ENCODE results near the gene PRXL2B. TPM values are rescaled to one million over a fixed set of nuclear protein-coding genes. Genes with fewer than 3 reads are reported as not detected.

PRXL2B gene
- total RNA-seq, 4 donors from 2014 or later = 8.2 to 33.9 (median 11.3) TPM

GRCh38 chr1:2539312-2539907 lies 47.2 kb upstream of the PRXL2B start:
- Histone ChIP-seq H3K27me3 (peaks cover 0 to 83% (median 0%) of the 10 kb centered on the region in 4 donors), H3K4me3 (no peak overlapping the region), H3K27ac (no peak overlapping the region), H3K9me3 (no peaks in the 10 kb centered on the region), H3K36me3 (no peaks in the 10 kb centered on the region), H3K4me1 (peaks cover 31 to 69% (median 38%) of the 10 kb centered on the region in 3 donors)
- intact Hi-C loops (cut with DNase I) = no loop called here
- DNase-seq = no peak
- no peak for TF ChIP-seq POLR2A (IDR thresholded peaks at IDR 0.05)
- TF ChIP-seq, protein P1, sequence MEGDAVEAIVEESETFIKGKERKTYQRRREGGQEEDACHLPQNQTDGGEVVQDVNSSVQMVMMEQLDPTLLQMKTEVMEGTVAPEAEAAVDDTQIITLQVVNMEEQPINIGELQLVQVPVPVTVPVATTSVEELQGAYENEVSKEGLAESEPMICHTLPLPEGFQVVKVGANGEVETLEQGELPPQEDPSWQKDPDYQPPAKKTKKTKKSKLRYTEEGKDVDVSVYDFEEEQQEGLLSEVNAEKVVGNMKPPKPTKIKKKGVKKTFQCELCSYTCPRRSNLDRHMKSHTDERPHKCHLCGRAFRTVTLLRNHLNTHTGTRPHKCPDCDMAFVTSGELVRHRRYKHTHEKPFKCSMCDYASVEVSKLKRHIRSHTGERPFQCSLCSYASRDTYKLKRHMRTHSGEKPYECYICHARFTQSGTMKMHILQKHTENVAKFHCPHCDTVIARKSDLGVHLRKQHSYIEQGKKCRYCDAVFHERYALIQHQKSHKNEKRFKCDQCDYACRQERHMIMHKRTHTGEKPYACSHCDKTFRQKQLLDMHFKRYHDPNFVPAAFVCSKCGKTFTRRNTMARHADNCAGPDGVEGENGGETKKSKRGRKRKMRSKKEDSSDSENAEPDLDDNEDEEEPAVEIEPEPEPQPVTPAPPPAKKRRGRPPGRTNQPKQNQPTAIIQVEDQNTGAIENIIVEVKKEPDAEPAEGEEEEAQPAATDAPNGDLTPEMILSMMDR (IDR thresholded peaks at IDR 0.05) = peak in 3 of 6 experiments; percentile 7 to 40 (median 11)
- 84 to 100% methylated on average over 2 to 6 of the region's 12 CpGs for WGBS, 2 donors

DNA sequence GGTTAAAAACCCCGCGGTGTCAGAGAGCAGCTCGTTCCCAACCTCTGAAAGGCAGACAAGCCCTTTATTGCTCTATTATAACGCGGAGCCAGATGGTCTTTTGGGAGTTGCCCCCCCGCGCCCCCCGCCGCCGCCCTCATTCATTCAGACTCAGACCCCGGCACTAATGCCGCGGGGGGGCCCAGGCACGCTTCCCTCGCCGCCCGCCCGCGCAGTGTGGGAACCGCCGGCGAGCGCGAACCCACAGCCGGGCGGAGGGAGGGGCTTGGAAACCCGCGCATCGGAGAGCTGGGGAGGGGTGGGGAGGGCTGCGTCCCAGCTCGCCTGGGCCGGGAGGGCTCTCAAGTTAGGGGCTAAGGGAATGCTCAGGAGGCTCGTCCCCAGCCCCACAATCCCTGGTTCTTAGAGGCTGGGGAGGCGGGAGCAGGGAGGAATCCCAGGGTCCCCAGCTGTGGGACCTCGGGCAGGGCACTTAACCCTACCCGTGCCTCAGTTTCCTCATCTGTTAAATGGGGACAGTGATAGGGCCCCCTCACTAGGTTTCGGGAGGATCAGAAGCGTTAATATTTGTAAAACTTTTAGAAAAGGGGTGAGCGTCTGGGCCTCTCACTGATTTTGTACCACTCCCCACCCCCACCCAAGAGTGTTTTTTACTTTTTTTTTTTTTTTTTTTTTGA lies 45.6 kb upstream of the PRXL2B start:
- peaks cover 0 to 68% (median 0%) of the 10 kb centered on the region in 4 donors for H3K27me3 ChIP-seq
- no peak for DNase-seq
- H3K27ac ChIP-seq = no peak overlapping the region
- no peak for TF ChIP-seq POLR2A (IDR thresholded peaks at IDR 0.05)
- TF ChIP-seq, protein P1 (IDR thresholded peaks at IDR 0.05) = no peak
- 56 to 76% methylated on average over 3 to 6 of the region's 39 CpGs for WGBS, 2 donors
- H3K4me1 ChIP-seq = peaks cover 32 to 69% (median 39%) of the 10 kb centered on the region in 3 donors
- no peaks in the 10 kb centered on the region for H3K36me3 ChIP-seq
- H3K4me3 ChIP-seq = peak overlapping the region in 1 of 4 donors; percentile 17
- intact Hi-C loops (cut with DNase I) = loop anchor here (10.0 kb wide), 1 partner anchor 346 kb away; the partner anchor contains the start of gene FAAP20
- H3K9me3 ChIP-seq = no peaks in the 10 kb centered on the region

DNA sequence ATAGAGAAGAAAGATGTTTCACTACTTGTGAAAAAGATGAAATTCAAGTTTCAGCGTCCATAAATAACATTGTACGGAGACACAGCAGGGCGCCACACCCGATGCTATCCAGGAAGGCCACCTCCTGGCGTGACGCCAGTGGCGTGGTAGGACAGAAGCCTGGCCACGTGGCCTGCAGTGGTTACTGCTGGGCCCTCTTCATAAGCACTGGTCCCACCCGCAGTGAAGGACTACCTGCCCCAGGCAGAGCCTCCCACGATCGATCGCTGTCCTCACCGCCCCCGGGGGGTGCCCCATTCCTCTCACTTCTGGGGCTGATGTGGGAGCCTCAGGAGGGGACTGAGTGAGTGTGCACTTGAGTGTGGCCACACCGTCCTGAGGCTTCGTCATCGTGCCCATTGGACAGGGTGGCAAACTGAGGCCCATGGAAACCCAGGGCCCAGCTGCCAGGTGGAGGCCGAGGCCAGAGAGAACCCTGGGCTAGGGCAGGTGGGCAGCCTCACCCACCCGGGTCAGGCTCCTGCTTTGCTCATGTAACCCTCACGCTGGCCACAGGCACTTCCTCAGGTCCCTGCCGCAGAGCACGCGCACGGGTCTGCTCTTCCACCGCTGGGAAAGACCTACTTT lies 44.8 kb upstream of the PRXL2B start:
- H3K27ac ChIP-seq = no peak overlapping the region
- H3K4me3 ChIP-seq = no peak overlapping the region
- peaks cover 0 to 60% (median 0%) of the 10 kb centered on the region in 4 donors for H3K27me3 ChIP-seq
- H3K4me1 ChIP-seq = peaks cover 38 to 71% (median 47%) of the 10 kb centered on the region in 3 donors
- intact Hi-C loops (cut with DNase I) = loop anchor here (10.0 kb wide), 1 partner anchor 347 kb away; the partner anchor contains the start of gene FAAP20
- no peaks in the 10 kb centered on the region for H3K36me3 ChIP-seq
- TF ChIP-seq, protein P1 (IDR thresholded peaks at IDR 0.05) = no peak
- TF ChIP-seq POLR2A (IDR thresholded peaks at IDR 0.05) = no peak
- DNase-seq = no peak
- H3K9me3 ChIP-seq = no peaks in the 10 kb centered on the region
- WGBS, 2 donors = 41 to 45% methylated on average over 7 to 9 of the region's 25 CpGs

GRCh38 chr1:2542246-2542915 lies 44.2 kb upstream of the PRXL2B start:
- H3K27me3 ChIP-seq = peaks cover 0 to 53% (median 0%) of the 10 kb centered on the region in 4 donors
- peaks cover 40 to 71% (median 50%) of the 10 kb centered on the region in 3 donors for H3K4me1 ChIP-seq
- H3K36me3 ChIP-seq = no peaks in the 10 kb centered on the region
- H3K4me3 ChIP-seq = no peak overlapping the region
- no peaks in the 10 kb centered on the region for H3K9me3 ChIP-seq
- no peak for TF ChIP-seq POLR2A (IDR thresholded peaks at IDR 0.05)
- WGBS, 2 donors = 76 to 80% methylated on average over 2 of the region's 11 CpGs
- DNase-seq = no peak
- intact Hi-C loops (cut with DNase I) = loop anchor here (10.0 kb wide), 1 partner anchor 348 kb away; the partner anchor contains the start of gene FAAP20
- H3K27ac ChIP-seq = no peak overlapping the region

GRCh38 chr1:2543543-2544092 lies 43.0 kb upstream of the PRXL2B start:
- WGBS, 2 donors = no CpG with 5 or more reads among the region's 26 CpGs
- H3K27ac ChIP-seq = no peak overlapping the region
- intact Hi-C loops (cut with DNase I) = loop anchor here (10.0 kb wide), 1 partner anchor 349 kb away; the partner anchor contains the start of gene FAAP20
- no peak for TF ChIP-seq POLR2A (IDR thresholded peaks at IDR 0.05)
- TF ChIP-seq, protein P1 (IDR thresholded peaks at IDR 0.05) = no peak
- no peak for DNase-seq
- H3K27me3 ChIP-seq = peaks cover 0 to 41% (median 0%) of the 10 kb centered on the region in 4 donors
- no peaks in the 10 kb centered on the region for H3K9me3 ChIP-seq
- H3K4me3 ChIP-seq = no peak overlapping the region
- H3K36me3 ChIP-seq = no peaks in the 10 kb centered on the region
- peaks cover 49 to 76% (median 56%) of the 10 kb centered on the region in 3 donors for H3K4me1 ChIP-seq
